SJSA1 (cell line): ENCODE data around the gene H1-8. TPM values are rescaled to one million over a fixed set of nuclear protein-coding genes. Genes with fewer than 3 reads are reported as not detected.
"Not testable (repeated sequence)": the region's sequence is repeated elsewhere in the genome, so short reads cannot be mapped to it uniquely, and the experiment has no call there.

Experiments used
- DNase-seq, 2 experiments: peaks; one replicate each; pipeline ENCODE4 v3.0.0-alpha.2; 2015 to 2020; ENCODE audit warnings: low spot score in 2 of 2, low read depth in 1 of 2
- H3K27ac ChIP-seq: fragments of 250-450 bp; sonication (Bioruptor Pico); 2 replicates; pipeline ENCODE4 v1.5.1; 2020; ENCODE audit warnings: mild to moderate bottlenecking, moderate library complexity
- H3K27me3 ChIP-seq: fragments of 250-450 bp; sonication (Bioruptor Pico); replicated peaks from 2 replicates; pipeline ENCODE4 v1.5.1; 2020; ENCODE audit warnings: mild to moderate bottlenecking, moderate library complexity
- H3K36me3 ChIP-seq: fragments of 250-450 bp; sonication (Bioruptor Pico); 2 replicates; pipeline ENCODE4 v1.5.1; 2020; ENCODE audit warnings: mild to moderate bottlenecking
- H3K4me1 ChIP-seq: fragments of 250-450 bp; sonication (Bioruptor Pico); replicated peaks from 2 replicates; pipeline ENCODE4 v1.6.1; 2021; ENCODE audit warnings: mild to moderate bottlenecking
- H3K4me3 ChIP-seq: fragments of 250-450 bp; sonication (Bioruptor Pico); 2 replicates; pipeline ENCODE4 v1.5.1; 2020; ENCODE audit warnings: mild to moderate bottlenecking
- H3K9me3 ChIP-seq: fragments of 250-450 bp; sonication (Bioruptor Pico); replicated peaks from 2 replicates; pipeline ENCODE4 v1.5.1; 2020; ENCODE audit warnings: mild to moderate bottlenecking
- total RNA-seq: library from RNA; depleted of rRNA; stranded (reverse); fragments of >200 nt; shearing (Covaris generic); gene quantifications from 2 replicates; pipeline ENCODE4 v1.2.3, GENCODE V29; 2014

H1-8 gene
- total RNA-seq, 1 experiment from 2014 or later: not detected

DNA sequence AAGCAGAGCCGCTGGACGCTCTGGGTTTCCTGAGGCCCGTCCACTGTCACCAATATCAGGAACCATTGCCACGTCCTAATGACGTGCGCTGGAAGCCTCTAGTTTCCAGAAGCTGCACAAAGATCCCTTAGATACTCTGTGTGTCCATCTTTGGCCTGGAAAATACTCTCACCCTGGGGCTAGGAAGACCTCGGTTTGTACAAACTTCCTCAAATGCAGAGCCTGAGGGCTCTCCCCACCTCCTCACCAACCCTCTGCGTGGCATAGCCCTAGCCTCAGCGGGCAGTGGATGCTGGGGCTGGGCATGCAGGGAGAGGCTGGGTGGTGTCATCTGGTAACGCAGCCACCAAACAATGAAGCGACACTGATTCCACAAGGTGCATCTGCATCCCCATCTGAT is 11.3 kb upstream of the H1-8 start:
- Histone ChIP-seq H3K36me3 (no peaks in the 10 kb centered on the region), H3K9me3 (no peaks in the 10 kb centered on the region), H3K4me1 (peaks cover 24% of the 10 kb centered on the region), H3K27me3 (no peaks in the 10 kb centered on the region), H3K4me3 (no peak overlapping the region), H3K27ac (no peak overlapping the region)
- DNase-seq: no peak

- no peaks in the 10 kb centered on the region for H3K27me3 ChIP-seq
- no peak overlapping the region for H3K4me3 ChIP-seq
- peaks cover 24% of the 10 kb centered on the region for H3K4me1 ChIP-seq
- DNase-seq: no peak
- H3K27ac ChIP-seq: no peak overlapping the region
- no peaks in the 10 kb centered on the region for H3K9me3 ChIP-seq
- no peaks in the 10 kb centered on the region for H3K36me3 ChIP-seq
Observed at GRCh38 chr3:129532261-129532660, 10.7 kb upstream of the H1-8 start.

GRCh38 chr3:129533406-129533805 is 9.6 kb upstream of the H1-8 start:
- no peaks in the 10 kb centered on the region for H3K36me3 ChIP-seq
- no peak for DNase-seq

GRCh38 chr3:129534428-129535027 is 8.4 kb upstream of the H1-8 start:
- Histone ChIP-seq H3K27me3 (no peaks in the 10 kb centered on the region), H3K4me1 (peaks cover 20% of the 10 kb centered on the region), H3K36me3 (no peaks in the 10 kb centered on the region), H3K27ac (no peak overlapping the region), H3K9me3 (no peaks in the 10 kb centered on the region), H3K4me3 (no peak overlapping the region)
- DNase-seq: no peak

More at GRCh38 chr3:129533406-129533805, 9.6 kb upstream of the H1-8 start:
- Histone ChIP-seq H3K9me3 (no peaks in the 10 kb centered on the region), H3K27me3 (no peaks in the 10 kb centered on the region), H3K4me1 (peaks cover 24% of the 10 kb centered on the region), H3K4me3 (no peak overlapping the region), H3K27ac (no peak overlapping the region)

GRCh38 chr3:129535075-129535474 is 7.9 kb upstream of the H1-8 start:
- H3K27me3 ChIP-seq: no peaks in the 10 kb centered on the region
- no peak overlapping the region for H3K4me3 ChIP-seq
- no peak for DNase-seq
- no peak overlapping the region for H3K27ac ChIP-seq
- H3K9me3 ChIP-seq: no peaks in the 10 kb centered on the region
- no peaks in the 10 kb centered on the region for H3K36me3 ChIP-seq
- peaks cover 14% of the 10 kb centered on the region for H3K4me1 ChIP-seq

DNA sequence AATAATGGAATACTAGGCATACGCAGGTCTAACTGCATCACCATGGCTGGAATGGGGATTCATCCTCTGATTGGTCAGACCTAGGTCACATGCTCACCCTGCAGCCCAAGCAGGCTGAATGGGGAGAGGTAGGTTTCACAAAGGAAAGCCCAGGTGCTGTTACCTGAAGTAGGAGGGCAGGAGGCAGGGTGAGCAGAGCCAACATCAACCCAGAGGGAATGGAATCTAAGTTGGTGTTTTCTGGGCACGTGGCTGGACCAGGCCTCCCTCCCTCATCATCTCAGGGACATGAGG is 6.7 kb upstream of the H1-8 start:
- no peaks in the 10 kb centered on the region for H3K36me3 ChIP-seq

DNA sequence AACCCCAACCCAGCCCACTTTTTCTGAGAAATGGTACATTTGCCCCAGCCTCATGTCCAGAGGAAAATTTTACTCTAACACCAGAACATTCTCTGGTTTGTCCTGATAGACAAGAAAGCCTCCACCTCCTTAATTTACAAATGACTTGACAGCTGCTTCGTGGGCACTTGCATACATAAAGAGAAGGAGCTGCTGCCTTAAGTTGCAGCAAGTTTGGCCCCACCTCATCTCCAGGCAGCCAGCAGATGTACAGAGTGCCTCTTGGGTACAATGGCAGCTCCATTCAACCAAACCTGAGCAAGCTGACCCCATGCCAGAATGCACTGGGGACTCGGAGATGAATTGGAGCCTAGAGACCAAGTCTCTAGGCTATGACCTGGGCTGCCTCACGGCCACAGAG is 6.2 kb upstream of the H1-8 start:
- no peaks in the 10 kb centered on the region for H3K27me3 ChIP-seq
- no peak for DNase-seq
- no peaks in the 10 kb centered on the region for H3K36me3 ChIP-seq
- no peaks in the 10 kb centered on the region for H3K9me3 ChIP-seq
- H3K4me3 ChIP-seq: no peak overlapping the region
- no peak overlapping the region for H3K27ac ChIP-seq
- peaks cover 6% of the 10 kb centered on the region; the same call in 1 of the 2 replicates for H3K4me1 ChIP-seq

More for the DNA sequence above, 6.7 kb upstream of the H1-8 start:
- Histone ChIP-seq H3K9me3 (no peaks in the 10 kb centered on the region), H3K4me3 (no peak overlapping the region), H3K27me3 (no peaks in the 10 kb centered on the region), H3K4me1 (peaks cover 6% of the 10 kb centered on the region; the same call in 1 of the 2 replicates), H3K27ac (no peak overlapping the region)
- no peak for DNase-seq

- DNase-seq: no peak
- no peaks in the 10 kb centered on the region for H3K9me3 ChIP-seq
- H3K27me3 ChIP-seq: no peaks in the 10 kb centered on the region
- H3K36me3 ChIP-seq: no peaks in the 10 kb centered on the region
- no peak overlapping the region for H3K4me3 ChIP-seq
- peaks cover 6% of the 10 kb centered on the region; the same call in 1 of the 2 replicates for H3K4me1 ChIP-seq
- no peak overlapping the region for H3K27ac ChIP-seq
Observed at GRCh38 chr3:129539206-129539605, 3.8 kb upstream of the H1-8 start.

- Histone ChIP-seq H3K36me3 (no peaks in the 10 kb centered on the region), H3K4me1 (no peaks in the 10 kb centered on the region), H3K4me3 (no peak overlapping the region), H3K9me3 (no peaks in the 10 kb centered on the region), H3K27ac (no peak overlapping the region), H3K27me3 (no peaks in the 10 kb centered on the region)
- DNase-seq: no peak
Observed at GRCh38 chr3:129540776-129541516, 2.0 kb upstream of the H1-8 start.

DNA sequence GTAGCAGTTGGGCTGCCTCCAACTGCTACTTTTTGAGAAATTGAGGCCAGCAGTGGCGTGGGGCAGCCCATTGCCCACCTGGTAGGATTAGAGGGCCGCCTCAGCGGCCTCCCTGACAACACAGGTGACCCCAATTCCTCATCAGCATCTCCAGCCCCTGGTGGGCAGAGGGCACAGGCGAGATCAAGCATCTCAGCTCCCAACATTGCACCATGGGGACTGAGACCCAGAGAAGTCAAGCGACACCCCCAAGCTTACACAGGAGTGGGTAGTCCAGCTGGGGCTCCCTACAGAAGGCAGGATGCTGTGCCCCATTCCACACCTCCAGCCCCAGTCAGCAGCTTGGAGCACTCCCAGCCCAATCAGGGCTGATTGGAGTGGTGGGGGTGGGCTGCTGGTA is 228 bp upstream of the H1-8 start:
- Histone ChIP-seq H3K9me3 (no peaks in the 10 kb centered on the region), H3K4me3 (no peak overlapping the region), H3K27me3 (no peaks in the 10 kb centered on the region), H3K36me3 (no peaks in the 10 kb centered on the region), H3K27ac (no peak overlapping the region), H3K4me1 (no peaks in the 10 kb centered on the region)
- DNase-seq: no peak

DNA sequence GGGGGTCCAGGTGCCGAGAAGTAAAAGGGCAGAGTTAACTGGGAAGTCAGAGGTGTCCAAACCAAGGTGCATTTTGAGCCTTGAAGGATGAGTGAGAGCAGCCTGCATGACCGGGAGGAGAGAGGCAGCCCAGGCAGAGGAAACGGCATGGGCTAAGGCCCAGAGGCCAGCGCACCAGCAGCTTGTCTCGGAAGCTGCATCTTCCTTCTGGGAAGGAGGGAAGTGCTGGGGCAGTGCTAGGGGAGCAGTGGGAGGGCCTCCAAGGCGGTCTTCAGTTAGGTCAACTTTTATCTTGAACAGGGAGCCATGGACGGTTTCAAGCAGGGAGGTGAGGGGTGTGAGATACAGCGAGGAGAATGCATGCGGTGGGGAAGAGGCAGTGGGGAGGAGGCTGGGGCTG is 1.0 kb downstream of the H1-8 start:
- H3K4me1 ChIP-seq: peaks cover under 1% of the 10 kb centered on the region
- no peak overlapping the region for H3K4me3 ChIP-seq
- DNase-seq: no peak
- H3K36me3 ChIP-seq: no peaks in the 10 kb centered on the region
- no peaks in the 10 kb centered on the region for H3K27me3 ChIP-seq
- no peak overlapping the region for H3K27ac ChIP-seq
- no peaks in the 10 kb centered on the region for H3K9me3 ChIP-seq

GRCh38 chr3:129545951-129546350 is 3.0 kb downstream of the H1-8 start:
- H3K27ac ChIP-seq, H3K36me3 ChIP-seq, H3K4me3 ChIP-seq, DNase-seq, H3K9me3 ChIP-seq, H3K4me1 ChIP-seq, H3K27me3 ChIP-seq: not testable (repeated sequence)

DNA sequence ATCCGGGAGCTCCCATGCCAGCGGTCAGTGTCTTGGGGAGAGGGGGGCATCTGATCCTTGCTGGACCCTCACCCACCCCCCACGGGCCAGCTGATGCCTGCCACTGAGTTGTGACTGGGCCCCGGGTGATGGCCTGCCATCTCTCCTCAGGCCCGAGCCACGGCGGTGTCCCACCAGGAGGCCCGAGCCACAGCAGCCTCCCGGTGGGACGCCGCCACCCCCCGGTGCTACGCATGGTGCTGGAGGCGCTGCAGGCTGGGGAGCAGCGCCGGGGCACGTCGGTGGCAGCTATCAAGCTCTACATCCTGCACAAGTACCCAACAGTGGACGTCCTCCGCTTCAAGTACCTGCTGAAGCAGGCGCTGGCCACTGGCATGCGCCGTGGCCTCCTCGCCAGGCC is 4.3 kb downstream of the H1-8 start:
- peaks cover 10% of the 10 kb centered on the region for H3K4me1 ChIP-seq
- H3K4me3 ChIP-seq: no peak overlapping the region
- no peaks in the 10 kb centered on the region for H3K36me3 ChIP-seq
- no peak overlapping the region for H3K27ac ChIP-seq
- no peaks in the 10 kb centered on the region for H3K9me3 ChIP-seq
- DNase-seq: no peak
- no peaks in the 10 kb centered on the region for H3K27me3 ChIP-seq

DNA sequence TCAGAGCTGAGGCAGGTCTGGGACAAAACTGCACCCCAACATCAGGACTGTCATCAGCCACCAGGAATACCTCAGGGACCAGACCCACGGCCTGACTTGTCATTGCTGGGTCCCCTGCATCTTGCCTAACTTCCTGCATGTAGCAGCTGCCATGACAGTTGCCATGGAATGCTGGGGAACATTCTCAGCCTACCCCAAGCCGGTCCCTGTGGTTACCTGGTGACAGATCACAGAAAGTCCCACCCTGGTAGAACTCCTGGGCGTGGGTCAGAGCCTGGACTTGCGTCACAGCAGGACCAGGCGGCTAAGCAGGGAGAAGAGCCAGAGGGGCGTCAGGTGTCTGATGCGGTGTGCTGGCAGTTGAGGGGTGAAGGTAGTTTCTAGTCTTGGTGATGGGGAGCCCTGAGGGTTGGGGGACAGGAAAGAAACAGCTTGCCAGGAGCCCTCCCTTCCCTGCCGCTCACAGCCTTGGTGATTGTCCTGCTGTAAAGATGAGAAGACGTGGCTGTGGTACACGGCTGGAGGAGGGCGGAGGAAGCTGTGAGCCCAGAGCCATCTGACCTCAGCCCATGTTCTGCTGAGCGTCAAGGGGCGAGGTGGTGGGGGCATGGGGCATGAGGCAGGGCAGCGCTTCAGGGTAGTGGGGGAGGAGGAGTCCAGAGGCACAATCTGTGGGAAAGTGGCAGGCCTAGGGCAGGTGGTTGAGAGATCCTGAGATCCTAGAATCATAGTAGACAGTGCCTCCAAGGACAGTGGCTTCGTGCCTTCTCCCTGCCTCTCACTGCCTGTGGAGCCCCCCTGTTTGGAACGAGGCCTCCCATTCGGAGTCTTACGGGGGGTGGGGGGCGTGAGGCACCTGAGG is 5.4 kb downstream of the H1-8 start:
- no peak for DNase-seq
- no peaks in the 10 kb centered on the region for H3K27me3 ChIP-seq
- peaks cover 10% of the 10 kb centered on the region for H3K4me1 ChIP-seq
- no peaks in the 10 kb centered on the region; the same call in 1 of the 2 replicates for H3K36me3 ChIP-seq
- H3K27ac ChIP-seq: no peak overlapping the region
- H3K4me3 ChIP-seq: no peak overlapping the region
- H3K9me3 ChIP-seq: no peaks in the 10 kb centered on the region
